CD8-positive, alpha-beta memory T cell (primary cell): ENCODE results near the gene MROH2B. TPM values are rescaled to one million over a fixed set of nuclear protein-coding genes. Genes with fewer than 3 reads are reported as not detected.
"Not testable (repeated sequence)": the region's sequence is repeated elsewhere in the genome, so short reads cannot be mapped to it uniquely, and the experiment has no call there.

Experiments used
- CTCF ChIA-PET: fragments of 350-600 bp; sonication (Branson Sonifier 250); formaldehyde crosslinking; loops from one replicate; lab custom pipeline; 2021; ENCODE audit warnings: antibody characterized with exemption; lab: Charles Lee
- POLR2A ChIA-PET: fragments of 350-600 bp; sonication (Branson Sonifier 250); formaldehyde crosslinking; loops from one replicate; lab custom pipeline; 2021; ENCODE audit warnings: antibody characterized with exemption; lab: Charles Lee
- DNase-seq, 5 donors: peaks; one replicate each; pipeline versions ENCODE4 v3.0.0 to v3.0.0-alpha.2; 2020 to 2022; ENCODE audit warnings: mixed read lengths in 1 of 5
- H3K27ac ChIP-seq: one replicate; pipeline ENCODE4 v1.7.0; 2013; ENCODE audit warnings: low read depth, mild to moderate bottlenecking, low read length, moderate library complexity
- H3K27me3 ChIP-seq: 2 replicates; pipeline ENCODE4 v1.7.0; 2013; ENCODE audit warnings: low read length, mild to moderate bottlenecking; ENCODE audit not compliant: insufficient read depth, poor library complexity, severe bottlenecking
- H3K36me3 ChIP-seq: 2 replicates; pipeline ENCODE4 v1.7.0; 2013; ENCODE audit warnings: mild to moderate bottlenecking, low read length, moderate library complexity; ENCODE audit not compliant: insufficient read depth
- H3K4me1 ChIP-seq: 2 replicates; pipeline ENCODE4 v1.7.0; 2013; ENCODE audit warnings: mild to moderate bottlenecking, low read length, moderate library complexity; ENCODE audit not compliant: insufficient read depth
- H3K4me3 ChIP-seq: 2 replicates; pipeline ENCODE4 v1.7.0; 2013; ENCODE audit warnings: mild to moderate bottlenecking, low read length
- H3K9me3 ChIP-seq: 2 replicates; pipeline ENCODE4 v1.7.0; 2013; ENCODE audit warnings: mild to moderate bottlenecking, low read length
- H3K27ac Mint-ChIP-seq, 8 donors: one replicate each; pipeline ENCODE4 v1.8.0; 2020 to 2021; ENCODE audit warnings: mixed read lengths in 8 of 8, mild to moderate bottlenecking in 6 of 8, inconsistent platforms in 3 of 8, moderate library complexity in 3 of 8
- H3K27me3 Mint-ChIP-seq, 2 donors: one replicate each; pipeline ENCODE4 v1.8.0; 2020 to 2021; ENCODE audit warnings: mixed read lengths in 2 of 2, mild to moderate bottlenecking in 1 of 2, moderate library complexity in 1 of 2
- H3K36me3 Mint-ChIP-seq, 3 donors: one replicate each; pipeline ENCODE4 v1.8.0; 2020 to 2021; ENCODE audit warnings: mixed read lengths in 3 of 3, inconsistent platforms in 1 of 3, mild to moderate bottlenecking in 1 of 3
- H3K4me1 Mint-ChIP-seq, 3 donors: one replicate each; pipeline ENCODE4 v1.8.0; 2020 to 2021; ENCODE audit warnings: mixed read lengths in 3 of 3, inconsistent platforms in 1 of 3, mild to moderate bottlenecking in 1 of 3
- H3K4me3 Mint-ChIP-seq, 7 donors: one replicate each; pipeline ENCODE4 v1.8.0; 2020 to 2021; ENCODE audit warnings: mixed read lengths in 7 of 7, mild to moderate bottlenecking in 6 of 7, moderate library complexity in 4 of 7, inconsistent platforms in 2 of 7
- H3K9me3 Mint-ChIP-seq, 5 donors: one replicate each; pipeline ENCODE4 v1.8.0; 2020 to 2022; ENCODE audit warnings: mixed read lengths in 5 of 5, mild to moderate bottlenecking in 3 of 5, moderate library complexity in 2 of 5, inconsistent platforms in 1 of 5
- polyA plus RNA-seq: library from polyadenylated mRNA; unstranded; fragments of 300-500 nt; fragmentation: Illumina TruSeq; gene quantifications from one replicate; pipeline ENCODE4 v1.2.3, GENCODE V29; 2021
- total RNA-seq, 2 experiments: library from RNA; stranded (reverse); gene quantifications; one replicate each; pipeline ENCODE4 v1.2.3, GENCODE V29; 2021

MROH2B gene
- total and polyA plus RNA-seq, 3 experiments from 2014 or later = not detected

GRCh38 chr5:41057940-41058339 is 13.2 kb downstream of the MROH2B start:
- CTCF ChIA-PET = no interaction called here
- POLR2A ChIA-PET = no interaction called here
- no peaks in the 10 kb centered on the region for H3K36me3 ChIP-seq
- Mint-ChIP-seq H3K4me3 (no peak overlapping the region), H3K27me3 (peaks cover 0 to 3% of the 10 kb centered on the region in 2 donors), H3K9me3 (peaks cover 0 to 3% (median 0%) of the 10 kb centered on the region in 5 donors), H3K36me3 (no peaks in the 10 kb centered on the region), H3K4me1 (no peaks in the 10 kb centered on the region), H3K27ac (no peak overlapping the region)
- no peak overlapping the region for H3K4me3 ChIP-seq
- DNase-seq = no peak
- no peak overlapping the region for H3K27ac ChIP-seq
- H3K9me3 ChIP-seq = no peaks in the 10 kb centered on the region
- no peaks in the 10 kb centered on the region for H3K4me1 ChIP-seq
- no peaks in the 10 kb centered on the region for H3K27me3 ChIP-seq

- ChIA-PET CTCF (no interaction called here), POLR2A (no interaction called here)
- DNase-seq = no peak
- Histone ChIP-seq H3K9me3 (no peaks in the 10 kb centered on the region), H3K36me3 (no peaks in the 10 kb centered on the region), H3K4me3 (no peak overlapping the region), H3K4me1 (no peaks in the 10 kb centered on the region), H3K27ac (no peak overlapping the region), H3K27me3 (no peaks in the 10 kb centered on the region)
- no peaks in the 10 kb centered on the region for H3K4me1 Mint-ChIP-seq
- peaks cover 0 to 3% of the 10 kb centered on the region in 2 donors for H3K27me3 Mint-ChIP-seq
- no peak overlapping the region for H3K4me3 Mint-ChIP-seq
- peaks cover 0 to 3% (median 0%) of the 10 kb centered on the region in 5 donors for H3K9me3 Mint-ChIP-seq
- H3K36me3 Mint-ChIP-seq = no peaks in the 10 kb centered on the region
- no peak overlapping the region for H3K27ac Mint-ChIP-seq
These were observed 13.9 kb downstream of the MROH2B start for GRCh38 chr5:41057231-41057630.

- CTCF ChIA-PET = no interaction called here
- H3K4me3 ChIP-seq = no peak overlapping the region
- H3K4me1 ChIP-seq = no peaks in the 10 kb centered on the region
- Mint-ChIP-seq H3K9me3 (no peaks in the 10 kb centered on the region), H3K27ac (no peak overlapping the region), H3K4me1 (no peaks in the 10 kb centered on the region), H3K36me3 (no peaks in the 10 kb centered on the region), H3K4me3 (no peak overlapping the region), H3K27me3 (peaks cover 0 to 2% of the 10 kb centered on the region in 2 donors)
- H3K9me3 ChIP-seq = no peaks in the 10 kb centered on the region
- H3K27me3 ChIP-seq = no peaks in the 10 kb centered on the region
- H3K27ac ChIP-seq = no peak overlapping the region
- no peaks in the 10 kb centered on the region for H3K36me3 ChIP-seq
- POLR2A ChIA-PET = no interaction called here
- DNase-seq = no peak
These were observed 22.2 kb downstream of the MROH2B start for GRCh38 chr5:41048986-41049385.

GRCh38 chr5:41043109-41043747 is 27.9 kb downstream of the MROH2B start:
- Histone ChIP-seq H3K4me1 (no peaks in the 10 kb centered on the region), H3K27me3 (no peaks in the 10 kb centered on the region), H3K9me3 (no peaks in the 10 kb centered on the region), H3K27ac (no peak overlapping the region), H3K36me3 (no peaks in the 10 kb centered on the region), H3K4me3 (no peak overlapping the region)
- Mint-ChIP-seq H3K4me1 (no peaks in the 10 kb centered on the region), H3K36me3 (no peaks in the 10 kb centered on the region), H3K27me3 (peaks cover 0 to 4% of the 10 kb centered on the region in 2 donors), H3K4me3 (no peak overlapping the region), H3K27ac (no peak overlapping the region), H3K9me3 (peaks cover 0 to 4% (median 0%) of the 10 kb centered on the region in 5 donors)
- DNase-seq = no peak
- ChIA-PET POLR2A (no interaction called here), CTCF (no interaction called here)

GRCh38 chr5:41032973-41033372 is 38.2 kb downstream of the MROH2B start:
- peaks cover 1 to 3% of the 10 kb centered on the region in 2 donors for H3K27me3 Mint-ChIP-seq
- no peaks in the 10 kb centered on the region for H3K27me3 ChIP-seq
- no peak for DNase-seq
- no peak overlapping the region for H3K4me3 ChIP-seq
- no peak overlapping the region for H3K27ac ChIP-seq
- H3K4me1 ChIP-seq = no peaks in the 10 kb centered on the region
- H3K36me3 ChIP-seq = no peaks in the 10 kb centered on the region
- ChIA-PET CTCF (no interaction called here), POLR2A (no interaction called here)
- no peak overlapping the region for H3K4me3 Mint-ChIP-seq
- H3K27ac Mint-ChIP-seq = no peak overlapping the region
- no peaks in the 10 kb centered on the region for H3K9me3 ChIP-seq
- H3K36me3 Mint-ChIP-seq = no peaks in the 10 kb centered on the region
- H3K9me3 Mint-ChIP-seq = peaks cover 0 to 14% (median 5%) of the 10 kb centered on the region in 5 donors
- no peaks in the 10 kb centered on the region for H3K4me1 Mint-ChIP-seq

GRCh38 chr5:41022600-41022999 is 48.5 kb downstream of the MROH2B start:
- H3K9me3 ChIP-seq, H3K36me3 ChIP-seq, POLR2A ChIA-PET, CTCF ChIA-PET, H3K27me3 ChIP-seq, H3K27ac Mint-ChIP-seq, H3K4me1 ChIP-seq, H3K4me3 ChIP-seq, H3K27ac ChIP-seq, H3K4me1 Mint-ChIP-seq, H3K4me3 Mint-ChIP-seq, DNase-seq, H3K36me3 Mint-ChIP-seq: not testable (repeated sequence)
- H3K9me3 Mint-ChIP-seq = peaks cover 0 to 14% (median 8%) of the 10 kb centered on the region in 5 donors
- peaks cover 2 to 17% of the 10 kb centered on the region in 2 donors for H3K27me3 Mint-ChIP-seq

GRCh38 chr5:41012318-41012717 is 58.8 kb downstream of the MROH2B start:
- Mint-ChIP-seq H3K27ac (no peak overlapping the region), H3K27me3 (peaks cover 0 to 4% of the 10 kb centered on the region in 2 donors), H3K4me1 (no peaks in the 10 kb centered on the region), H3K9me3 (peaks cover 0 to 2% (median 0%) of the 10 kb centered on the region in 5 donors), H3K36me3 (no peaks in the 10 kb centered on the region), H3K4me3 (no peak overlapping the region)
- no peak for DNase-seq
- Histone ChIP-seq H3K27me3 (no peaks in the 10 kb centered on the region), H3K4me3 (no peak overlapping the region), H3K27ac (no peak overlapping the region), H3K9me3 (no peaks in the 10 kb centered on the region), H3K4me1 (no peaks in the 10 kb centered on the region), H3K36me3 (no peaks in the 10 kb centered on the region)
- POLR2A ChIA-PET = no interaction called here
- CTCF ChIA-PET = no interaction called here

GRCh38 chr5:41010572-41010971 is 60.6 kb downstream of the MROH2B start:
- H3K27me3 Mint-ChIP-seq = no peaks in the 10 kb centered on the region
- H3K27ac ChIP-seq = no peak overlapping the region
- no peaks in the 10 kb centered on the region for H3K9me3 ChIP-seq
- H3K4me1 Mint-ChIP-seq = no peaks in the 10 kb centered on the region
- no peak overlapping the region for H3K4me3 ChIP-seq
- no peak for DNase-seq
- ChIA-PET CTCF (no interaction called here), POLR2A (no interaction called here)
- H3K36me3 Mint-ChIP-seq = no peaks in the 10 kb centered on the region
- H3K27ac Mint-ChIP-seq = no peak overlapping the region
- H3K36me3 ChIP-seq = no peaks in the 10 kb centered on the region
- no peak overlapping the region for H3K4me3 Mint-ChIP-seq
- H3K27me3 ChIP-seq = no peaks in the 10 kb centered on the region
- H3K4me1 ChIP-seq = no peaks in the 10 kb centered on the region
- peaks cover 0 to 2% (median 0%) of the 10 kb centered on the region in 5 donors for H3K9me3 Mint-ChIP-seq
